Stimulated activated naive CD4-positive, alpha-beta T cell treated with Interleukin-2 at 50 U/mL for 16 hours (primary cell): ENCODE data around the gene MEP1B.
"Not testable (repeated sequence)": the region's sequence is repeated elsewhere in the genome, so short reads cannot be mapped to it uniquely, and the experiment has no call there.

Experiments used
- DNase-seq: peaks from one replicate; lab custom pipeline; 2025; lab: John Stamatoyannopoulos, UW

The MEP1B gene

GRCh38 chr18:32189790-32190189 lies at the start of gene MEP1B:
MEP1B (plus strand) TSS chr18:32190039; CDS start chr18:32190071, 32 bp downstream.
- no peak for DNase-seq

- DNase-seq = no peak
Measured at GRCh38 chr18:32148185-32148870, 41.5 kb upstream of the MEP1B start.

GRCh38 chr18:32152705-32153448 lies 37.0 kb upstream of the MEP1B start:
- DNase-seq = no peak

GRCh38 chr18:32156855-32157254 lies 33.0 kb upstream of the MEP1B start:
- DNase-seq = no peak

GRCh38 chr18:32157580-32157979 lies 32.3 kb upstream of the MEP1B start:
- DNase-seq = no peak

GRCh38 chr18:32158108-32158624 lies 31.7 kb upstream of the MEP1B start:
- peak; percentile 41 for DNase-seq

- DNase-seq = not testable (repeated sequence)
Measured at GRCh38 chr18:32158631-32159030, 31.2 kb upstream of the MEP1B start.

GRCh38 chr18:32160547-32160946 lies 29.3 kb upstream of the MEP1B start:
- DNase-seq = no peak

GRCh38 chr18:32167980-32168730 lies 21.7 kb upstream of the MEP1B start:
- DNase-seq = no peak

- no peak for DNase-seq
Measured at GRCh38 chr18:32173654-32174053, 16.2 kb upstream of the MEP1B start.

GRCh38 chr18:32174719-32175118 lies 15.1 kb upstream of the MEP1B start:
- no peak for DNase-seq

GRCh38 chr18:32175265-32175664 lies 14.6 kb upstream of the MEP1B start:
- no peak for DNase-seq

- not testable (repeated sequence) for DNase-seq
Measured at GRCh38 chr18:32176745-32177144, 13.1 kb upstream of the MEP1B start.

- no peak for DNase-seq
Measured at GRCh38 chr18:32177530-32177929, 12.3 kb upstream of the MEP1B start.

- no peak for DNase-seq
Measured at GRCh38 chr18:32183503-32183902, 6.3 kb upstream of the MEP1B start.

- DNase-seq = no peak
Measured at GRCh38 chr18:32190209-32190608, 370 bp downstream of the MEP1B start.

GRCh38 chr18:32195881-32196815 lies 6.3 kb downstream of the MEP1B start:
- DNase-seq = no peak

- DNase-seq = no peak
Measured at GRCh38 chr18:32200766-32201165, 10.9 kb downstream of the MEP1B start.

GRCh38 chr18:32201948-32202672 lies 12.3 kb downstream of the MEP1B start:
- DNase-seq = no peak

- DNase-seq = no peak
Measured at GRCh38 chr18:32208023-32208422, 18.2 kb downstream of the MEP1B start.

- no peak for DNase-seq
Measured at GRCh38 chr18:32208577-32208976, 18.7 kb downstream of the MEP1B start.
